Measurements from ENCODE around the gene ITPK1. TPM values are rescaled to one million over a fixed set of nuclear protein-coding genes. Genes with fewer than 3 reads are reported as not detected.

The ITPK1 gene
- total RNA-seq, 2 experiments from 2014 or later: 17.8 to 34.7 TPM

DNA sequence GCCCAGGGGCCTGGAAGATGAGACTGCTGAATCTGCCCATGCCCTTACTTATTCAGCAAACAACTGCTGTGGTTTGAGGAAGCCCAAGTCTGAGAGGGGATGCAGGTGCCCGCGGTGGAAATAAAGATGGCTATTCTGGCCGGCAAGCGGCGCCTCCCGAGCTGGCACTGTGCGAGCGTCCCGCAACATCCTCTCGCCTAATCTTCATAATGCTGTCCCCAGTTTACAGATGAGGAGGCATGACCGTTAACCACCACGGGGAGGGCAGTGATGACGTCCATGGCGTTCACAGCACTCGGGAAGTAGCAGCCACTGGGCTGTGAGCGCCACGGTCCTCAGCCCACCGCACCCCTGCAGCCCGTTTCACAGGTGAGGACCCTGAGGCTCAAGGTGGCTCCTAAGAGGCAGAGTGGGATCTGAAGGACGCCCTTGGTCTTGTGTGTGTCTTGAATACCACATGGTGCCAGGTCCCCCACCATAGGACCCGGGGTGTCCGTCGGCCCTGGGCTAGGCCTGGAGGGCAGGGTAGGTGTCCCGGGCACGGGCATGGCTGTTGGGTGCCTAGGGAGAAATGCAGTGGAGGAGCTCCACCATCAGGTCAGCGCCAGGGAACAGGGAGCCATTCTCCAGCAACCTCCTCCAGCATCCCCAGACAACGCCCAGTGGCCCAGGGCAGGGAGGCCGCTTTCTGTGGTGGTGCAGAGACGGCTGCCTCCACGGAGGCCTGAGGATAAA lies 172.6 kb downstream of the ITPK1 start:
- POLR2A ChIA-PET: no interaction called here
- H3K4me2 ChIP-seq (ENCODE audit: low read length): no peak overlapping the region
- no peaks in the 10 kb centered on the region for H3K36me3 ChIP-seq (ENCODE audit: insufficient read depth, low read length)
- TF ChIP-seq EZH2phosphoT487 (IDR thresholded peaks at IDR 0.05; ENCODE audit: borderline replicate concordance, low read depth, low read length): no peak
- TF ChIP-seq, protein P1, sequence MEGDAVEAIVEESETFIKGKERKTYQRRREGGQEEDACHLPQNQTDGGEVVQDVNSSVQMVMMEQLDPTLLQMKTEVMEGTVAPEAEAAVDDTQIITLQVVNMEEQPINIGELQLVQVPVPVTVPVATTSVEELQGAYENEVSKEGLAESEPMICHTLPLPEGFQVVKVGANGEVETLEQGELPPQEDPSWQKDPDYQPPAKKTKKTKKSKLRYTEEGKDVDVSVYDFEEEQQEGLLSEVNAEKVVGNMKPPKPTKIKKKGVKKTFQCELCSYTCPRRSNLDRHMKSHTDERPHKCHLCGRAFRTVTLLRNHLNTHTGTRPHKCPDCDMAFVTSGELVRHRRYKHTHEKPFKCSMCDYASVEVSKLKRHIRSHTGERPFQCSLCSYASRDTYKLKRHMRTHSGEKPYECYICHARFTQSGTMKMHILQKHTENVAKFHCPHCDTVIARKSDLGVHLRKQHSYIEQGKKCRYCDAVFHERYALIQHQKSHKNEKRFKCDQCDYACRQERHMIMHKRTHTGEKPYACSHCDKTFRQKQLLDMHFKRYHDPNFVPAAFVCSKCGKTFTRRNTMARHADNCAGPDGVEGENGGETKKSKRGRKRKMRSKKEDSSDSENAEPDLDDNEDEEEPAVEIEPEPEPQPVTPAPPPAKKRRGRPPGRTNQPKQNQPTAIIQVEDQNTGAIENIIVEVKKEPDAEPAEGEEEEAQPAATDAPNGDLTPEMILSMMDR (conservative IDR thresholded peaks at IDR 0.05; ENCODE audit: low read length): no peak
- CTCF ChIA-PET (ENCODE audit: unreplicated experiment): no interaction called here
- no peaks in the 10 kb centered on the region for H3K79me2 ChIP-seq (ENCODE audit: insufficient read depth, low read depth, low read length)
- H4K20me1 ChIP-seq (ENCODE audit: insufficient read depth, low read length): no peaks in the 10 kb centered on the region
- no peaks in the 10 kb centered on the region for H3K4me1 ChIP-seq (ENCODE audit: insufficient read depth, low read length, poor library complexity, severe bottlenecking)
- H3K4me3 ChIP-seq (ENCODE audit: low read depth, low read length, poor library complexity, severe bottlenecking): no peak overlapping the region
- intact Hi-C loops (cut with micrococcal nuclease; ENCODE audit: unreplicated experiment): no loop called here
- DNase-seq (ENCODE audit: low spot score): no peak
- no peak overlapping the region for H2AFZ ChIP-seq (ENCODE audit: low read length)
- H3K9me2 ChIP-seq (ENCODE audit: insufficient read depth, low read length): no peaks in the 10 kb centered on the region
- no peaks in the 10 kb centered on the region for H3K9me3 ChIP-seq (ENCODE audit: low read length)
- BruUV-seq (replicated peaks): no TSS peak
- no peak overlapping the region for H3K27ac ChIP-seq (ENCODE audit: low read depth, low read length, poor library complexity, severe bottlenecking)

DNA sequence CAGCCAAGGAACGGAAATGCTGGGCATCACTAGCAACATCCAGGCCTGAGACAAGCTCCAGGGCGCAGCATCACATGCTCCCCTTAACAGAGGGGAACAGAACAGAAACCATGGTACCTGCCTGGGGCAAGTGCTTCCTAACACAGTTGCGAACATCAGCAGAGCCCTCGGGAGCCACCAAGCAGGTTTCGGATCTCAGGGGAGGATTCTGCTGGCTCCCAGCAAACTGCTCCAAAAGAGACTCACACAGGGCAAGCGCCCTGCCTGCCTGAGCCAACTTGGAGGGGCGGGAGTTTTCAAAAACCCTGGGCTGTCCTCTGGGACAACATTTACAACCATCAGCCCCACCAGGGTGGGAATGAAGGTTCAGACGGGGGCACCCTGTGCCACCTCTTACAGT lies 173.1 kb downstream of the ITPK1 start:
- no peak for TF ChIP-seq EZH2phosphoT487 (IDR thresholded peaks at IDR 0.05; ENCODE audit: borderline replicate concordance, low read depth, low read length)
- Histone ChIP-seq H2AFZ (ENCODE audit: low read length) (no peak overlapping the region), H3K9me3 (ENCODE audit: low read length) (no peaks in the 10 kb centered on the region), H3K4me1 (ENCODE audit: insufficient read depth, low read length, poor library complexity, severe bottlenecking) (no peaks in the 10 kb centered on the region), H4K20me1 (ENCODE audit: insufficient read depth, low read length) (no peaks in the 10 kb centered on the region), H3K4me3 (ENCODE audit: low read depth, low read length, poor library complexity, severe bottlenecking) (no peak overlapping the region), H3K79me2 (ENCODE audit: insufficient read depth, low read depth, low read length) (no peaks in the 10 kb centered on the region), H3K4me2 (ENCODE audit: low read length) (no peak overlapping the region), H3K9me2 (ENCODE audit: insufficient read depth, low read length) (no peaks in the 10 kb centered on the region), H3K36me3 (ENCODE audit: insufficient read depth, low read length) (no peaks in the 10 kb centered on the region), H3K27ac (ENCODE audit: low read depth, low read length, poor library complexity, severe bottlenecking) (no peak overlapping the region)
- CTCF ChIA-PET (ENCODE audit: unreplicated experiment): interaction anchor here (0.6 kb wide), 1 partner anchor 17 kb away, joined by 3 read pairs; no protein-coding TSS in a partner anchor
- POLR2A ChIA-PET: no interaction called here
- intact Hi-C loops (cut with micrococcal nuclease; ENCODE audit: unreplicated experiment): no loop called here
- no peak for DNase-seq (ENCODE audit: low spot score)
- no TSS peak for BruUV-seq (replicated peaks)

DNA sequence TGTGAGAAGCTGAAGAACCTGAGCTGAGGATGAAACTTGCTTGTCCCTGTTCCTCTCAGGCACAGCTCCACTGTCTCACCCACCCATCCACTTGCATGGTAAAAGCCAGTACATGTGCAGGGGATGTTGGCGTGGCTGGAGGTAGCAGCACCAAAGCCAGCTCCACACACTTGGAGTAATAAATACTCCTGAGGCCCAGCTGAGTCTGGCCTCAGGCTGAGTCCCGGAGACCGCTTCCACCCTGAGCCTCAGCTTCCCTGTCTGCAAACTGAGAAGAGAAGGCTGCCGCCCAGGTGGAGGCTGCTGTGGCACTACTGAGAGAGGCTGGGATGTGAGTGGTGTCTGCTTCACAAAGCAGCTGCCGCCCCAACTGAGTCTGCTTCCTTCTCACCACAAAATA lies 173.6 kb downstream of the ITPK1 start:
- Histone ChIP-seq H3K4me1 (ENCODE audit: insufficient read depth, low read length, poor library complexity, severe bottlenecking) (no peaks in the 10 kb centered on the region), H3K4me2 (ENCODE audit: low read length) (no peak overlapping the region), H3K27ac (ENCODE audit: low read depth, low read length, poor library complexity, severe bottlenecking) (no peak overlapping the region), H4K20me1 (ENCODE audit: insufficient read depth, low read length) (no peaks in the 10 kb centered on the region), H3K36me3 (ENCODE audit: insufficient read depth, low read length) (no peaks in the 10 kb centered on the region), H3K79me2 (ENCODE audit: insufficient read depth, low read depth, low read length) (no peaks in the 10 kb centered on the region), H3K9me2 (ENCODE audit: insufficient read depth, low read length) (no peaks in the 10 kb centered on the region), H3K9me3 (ENCODE audit: low read length) (no peaks in the 10 kb centered on the region), H3K4me3 (ENCODE audit: low read depth, low read length, poor library complexity, severe bottlenecking) (no peak overlapping the region), H2AFZ (ENCODE audit: low read length) (no peak overlapping the region)
- no TSS peak for BruUV-seq (replicated peaks)
- CTCF ChIA-PET (ENCODE audit: unreplicated experiment): interaction anchor here (0.6 kb wide), 1 partner anchor 17 kb away, joined by 3 read pairs; no protein-coding TSS in a partner anchor
- intact Hi-C loops (cut with micrococcal nuclease; ENCODE audit: unreplicated experiment): no loop called here
- POLR2A ChIA-PET: interaction anchor here (0.9 kb wide), 1 partner anchor 191 kb away, joined by 3 read pairs; no protein-coding TSS in a partner anchor
- TF ChIP-seq, protein P1 (conservative IDR thresholded peaks at IDR 0.05; ENCODE audit: low read length): no peak
- no peak for TF ChIP-seq EZH2phosphoT487 (IDR thresholded peaks at IDR 0.05; ENCODE audit: borderline replicate concordance, low read depth, low read length)
- DNase-seq (ENCODE audit: low spot score): no peak

Data from OCI-LY7 (cell line).